ENCODE measurements around the gene EPHA3. TPM values are rescaled to one million over a fixed set of nuclear protein-coding genes. Genes with fewer than 3 reads are reported as not detected.

Gene EPHA3
- total RNA-seq, 2 donors from 2014 or later = 1.3 to 6.0 TPM

GRCh38 chr3:89368846-89369245 lies 261.4 kb downstream of the EPHA3 start:
- Histone ChIP-seq H3K36me3 (replicated peaks in 1 of 2; ENCODE audit: insufficient read depth in 1 of 2, low read depth in 2 of 2) (no peaks in the 10 kb centered on the region), H3K4me1 (no peaks in the 10 kb centered on the region), H3K27me3 (no peaks in the 10 kb centered on the region), H3K27ac (no peak overlapping the region), H3K4me3 (no peak overlapping the region), H3K9me3 (no peaks in the 10 kb centered on the region)
- TF ChIP-seq POLR2A (IDR thresholded peaks at IDR 0.05) (no peak), CTCF (IDR thresholded peaks at IDR 0.05) (no peak)
- DNase-seq = no peak
- no peak for ATAC-seq
- WGBS, 2 donors = 87 to 96% methylated on average over 3 of the region's 3 CpGs
- intact Hi-C loops (cut with DNase I) = no loop called here

- WGBS, 2 donors = 51 to 54% methylated on average over 1 of the region's 1 CpG
- Histone ChIP-seq H3K36me3 (replicated peaks in 1 of 2; ENCODE audit: insufficient read depth in 1 of 2, low read depth in 2 of 2) (no peaks in the 10 kb centered on the region), H3K27me3 (no peaks in the 10 kb centered on the region), H3K9me3 (no peaks in the 10 kb centered on the region), H3K27ac (no peak overlapping the region), H3K4me3 (no peak overlapping the region), H3K4me1 (no peaks in the 10 kb centered on the region)
- no peak for DNase-seq
- ATAC-seq = no peak
- intact Hi-C loops (cut with DNase I) = no loop called here
- TF ChIP-seq POLR2A (IDR thresholded peaks at IDR 0.05) (no peak), CTCF (IDR thresholded peaks at IDR 0.05) (no peak)
Observed at GRCh38 chr3:89372456-89372855, 265.0 kb downstream of the EPHA3 start.

GRCh38 chr3:89373434-89373833 lies 266.0 kb downstream of the EPHA3 start:
- Histone ChIP-seq H3K9me3 (no peaks in the 10 kb centered on the region), H3K27me3 (no peaks in the 10 kb centered on the region), H3K4me3 (no peak overlapping the region), H3K4me1 (no peaks in the 10 kb centered on the region), H3K27ac (no peak overlapping the region), H3K36me3 (replicated peaks in 1 of 2; ENCODE audit: insufficient read depth in 1 of 2, low read depth in 2 of 2) (no peaks in the 10 kb centered on the region)
- TF ChIP-seq POLR2A (IDR thresholded peaks at IDR 0.05) (no peak), CTCF (IDR thresholded peaks at IDR 0.05) (no peak)
- DNase-seq = no peak
- intact Hi-C loops (cut with DNase I) = no loop called here
- no peak for ATAC-seq

- Histone ChIP-seq H3K4me1 (no peaks in the 10 kb centered on the region), H3K27me3 (no peaks in the 10 kb centered on the region), H3K4me3 (no peak overlapping the region), H3K9me3 (no peaks in the 10 kb centered on the region), H3K36me3 (replicated peaks in 1 of 2; ENCODE audit: insufficient read depth in 1 of 2, low read depth in 2 of 2) (no peaks in the 10 kb centered on the region), H3K27ac (no peak overlapping the region)
- no peak for TF ChIP-seq POLR2A (IDR thresholded peaks at IDR 0.05)
- TF ChIP-seq CTCF (IDR thresholded peaks at IDR 0.05) = no peak
- intact Hi-C loops (cut with DNase I) = no loop called here
- 35 to 38% methylated on average over 1 of the region's 1 CpG for WGBS, 2 donors
- DNase-seq (no peak), ATAC-seq (no peak)
Observed at GRCh38 chr3:89375451-89375850, 268.0 kb downstream of the EPHA3 start.

GRCh38 chr3:89380016-89380415 lies 272.6 kb downstream of the EPHA3 start:
- TF ChIP-seq POLR2A (IDR thresholded peaks at IDR 0.05) (no peak), CTCF (IDR thresholded peaks at IDR 0.05) (no peak)
- intact Hi-C loops (cut with DNase I) = no loop called here
- no peak for DNase-seq
- ATAC-seq = no peak
- Histone ChIP-seq H3K27ac (no peak overlapping the region), H3K4me3 (no peak overlapping the region), H3K27me3 (no peaks in the 10 kb centered on the region), H3K4me1 (no peaks in the 10 kb centered on the region), H3K36me3 (replicated peaks in 1 of 2; ENCODE audit: insufficient read depth in 1 of 2, low read depth in 2 of 2) (no peaks in the 10 kb centered on the region), H3K9me3 (no peaks in the 10 kb centered on the region)
- WGBS, 2 donors = 78 to 82% methylated on average over 4 of the region's 4 CpGs

Data from body of pancreas (tissue), 4 donors.